Measurements from ENCODE around the gene WDR35. TPM values are rescaled to one million over a fixed set of nuclear protein-coding genes. Genes with fewer than 3 reads are reported as not detected.

The WDR35 gene
- total RNA-seq, 4 donors from 2014 or later = 17.6 to 19.2 (median 18.1) TPM

- no peaks in the 10 kb centered on the region for H3K27me3 ChIP-seq
- H3K4me3 ChIP-seq (replicated peaks in 1 of 3) = no peak overlapping the region
- TF ChIP-seq POLR2A (IDR thresholded peaks at IDR 0.05) (no peak), CTCF (IDR thresholded peaks at IDR 0.05) (no peak)
- H3K27ac ChIP-seq = no peak overlapping the region
- no peaks in the 10 kb centered on the region for H3K36me3 ChIP-seq
- 78 to 81% methylated on average over 3 of the region's 3 CpGs for WGBS, 2 donors
- H3K4me1 ChIP-seq = no peaks in the 10 kb centered on the region
- no peak for DNase-seq
- H3K9me3 ChIP-seq = no peaks in the 10 kb centered on the region
- intact Hi-C loops (cut with DNase I) = no loop called here
These were observed 99.8 kb downstream of the WDR35 start for GRCh38 chr2:19890104-19890503.

- DNase-seq = no peak
- intact Hi-C loops (cut with DNase I) = no loop called here
- no peaks in the 10 kb centered on the region for H3K27me3 ChIP-seq
- WGBS, 2 donors = 97 to 98% methylated on average over 4 of the region's 4 CpGs
- no peak overlapping the region for H3K4me3 ChIP-seq (replicated peaks in 1 of 3)
- TF ChIP-seq CTCF (IDR thresholded peaks at IDR 0.05) = no peak
- no peak for TF ChIP-seq POLR2A (IDR thresholded peaks at IDR 0.05)
- H3K36me3 ChIP-seq = no peaks in the 10 kb centered on the region
- no peaks in the 10 kb centered on the region for H3K9me3 ChIP-seq
- H3K27ac ChIP-seq = no peak overlapping the region
- H3K4me1 ChIP-seq = no peaks in the 10 kb centered on the region
These were observed 101.1 kb downstream of the WDR35 start for GRCh38 chr2:19888831-19889230.

- H3K4me3 ChIP-seq (replicated peaks in 1 of 3) = no peak overlapping the region
- 83 to 90% methylated on average over 7 of the region's 7 CpGs for WGBS, 2 donors
- TF ChIP-seq CTCF (IDR thresholded peaks at IDR 0.05) (no peak), POLR2A (IDR thresholded peaks at IDR 0.05) (no peak)
- H3K4me1 ChIP-seq = no peaks in the 10 kb centered on the region
- H3K36me3 ChIP-seq = no peaks in the 10 kb centered on the region
- no peak for DNase-seq
- intact Hi-C loops (cut with DNase I) = no loop called here
- H3K9me3 ChIP-seq = no peaks in the 10 kb centered on the region
- H3K27me3 ChIP-seq = no peaks in the 10 kb centered on the region
- H3K27ac ChIP-seq = no peak overlapping the region
These were observed 102.4 kb downstream of the WDR35 start for GRCh38 chr2:19887510-19887909.

- TF ChIP-seq POLR2A (IDR thresholded peaks at IDR 0.05) = no peak
- no peak for TF ChIP-seq CTCF (IDR thresholded peaks at IDR 0.05)
- no peaks in the 10 kb centered on the region for H3K9me3 ChIP-seq
- no peak for DNase-seq
- no peaks in the 10 kb centered on the region for H3K4me1 ChIP-seq
- intact Hi-C loops (cut with DNase I) = no loop called here
- WGBS, 2 donors = 84 to 91% methylated on average over 10 to 11 of the region's 11 CpGs
- H3K36me3 ChIP-seq = no peaks in the 10 kb centered on the region
- no peak overlapping the region for H3K27ac ChIP-seq
- no peaks in the 10 kb centered on the region for H3K27me3 ChIP-seq
- H3K4me3 ChIP-seq (replicated peaks in 1 of 3) = no peak overlapping the region
These were observed 103.6 kb downstream of the WDR35 start for GRCh38 chr2:19886261-19886660.

- Histone ChIP-seq H3K9me3 (no peaks in the 10 kb centered on the region), H3K27me3 (no peaks in the 10 kb centered on the region), H3K27ac (no peak overlapping the region), H3K4me1 (no peaks in the 10 kb centered on the region), H3K36me3 (no peaks in the 10 kb centered on the region), H3K4me3 (replicated peaks in 1 of 3) (no peak overlapping the region)
- 74 to 76% methylated on average over 7 of the region's 7 CpGs for WGBS, 2 donors
- intact Hi-C loops (cut with DNase I) = no loop called here
- no peak for TF ChIP-seq CTCF (IDR thresholded peaks at IDR 0.05)
- no peak for TF ChIP-seq POLR2A (IDR thresholded peaks at IDR 0.05)
- no peak for DNase-seq
These were observed 104.1 kb downstream of the WDR35 start for GRCh38 chr2:19885791-19886190.
